ENCODE results near the gene VSTM2L. TPM values are rescaled to one million over a fixed set of nuclear protein-coding genes. Genes with fewer than 3 reads are reported as not detected.

The VSTM2L gene
- total RNA-seq, 1 donor from 2014 or later = 0.20 TPM

- no peak for DNase-seq (ENCODE audit: low read depth, low spot score)
These were observed 84.1 kb downstream of the VSTM2L start for GRCh38 chr20:37986873-37987601.

DNA sequence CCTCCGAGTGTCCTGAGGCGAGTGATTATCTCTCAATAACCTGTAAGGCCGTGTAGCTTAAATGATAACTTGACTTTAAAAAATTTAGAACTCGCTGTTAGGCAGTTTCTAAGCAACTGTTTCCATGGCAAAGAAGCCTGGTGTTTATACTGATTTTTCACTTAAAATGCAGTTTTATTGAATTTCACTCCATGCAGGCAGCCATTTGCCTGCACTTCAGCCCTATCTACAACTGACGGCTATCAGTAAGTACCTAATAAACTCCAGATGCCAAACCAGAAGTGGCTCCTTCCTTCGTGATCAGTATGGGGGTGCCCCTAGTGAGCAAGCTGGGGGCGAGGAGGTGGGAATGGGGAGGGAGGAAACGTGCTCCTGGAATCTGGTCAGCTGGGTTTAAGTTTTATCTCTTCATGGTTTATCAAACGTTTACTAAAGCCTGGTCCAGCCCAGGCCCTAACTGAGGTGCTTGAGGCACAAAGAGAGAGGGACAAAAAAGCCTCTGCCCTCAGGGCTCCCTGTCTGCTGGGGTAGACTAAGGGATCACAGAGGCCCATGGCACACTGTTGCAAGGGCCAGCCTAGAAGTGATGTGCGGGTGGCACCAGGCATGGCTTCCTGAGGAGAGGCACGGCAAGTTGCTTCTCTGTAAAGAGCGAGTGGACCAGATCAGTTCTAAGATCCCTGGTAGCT lies 84.8 kb downstream of the VSTM2L start:
- DNase-seq (ENCODE audit: low read depth, low spot score) = no peak

GRCh38 chr20:37988306-37988954 lies 85.5 kb downstream of the VSTM2L start:
- no peak for DNase-seq (ENCODE audit: low read depth, low spot score)

- no peak for DNase-seq (ENCODE audit: low read depth, low spot score)
These were observed 86.8 kb downstream of the VSTM2L start for GRCh38 chr20:37989601-37990295.

- no peak for DNase-seq (ENCODE audit: low read depth, low spot score)
These were observed 87.7 kb downstream of the VSTM2L start for GRCh38 chr20:37990571-37991151.

GRCh38 chr20:37991157-37991866 lies 88.4 kb downstream of the VSTM2L start:
- no peak for DNase-seq (ENCODE audit: low read depth, low spot score)

GRCh38 chr20:37991908-37992307 lies 89.0 kb downstream of the VSTM2L start:
- DNase-seq (ENCODE audit: low read depth, low spot score) = no peak

DNA sequence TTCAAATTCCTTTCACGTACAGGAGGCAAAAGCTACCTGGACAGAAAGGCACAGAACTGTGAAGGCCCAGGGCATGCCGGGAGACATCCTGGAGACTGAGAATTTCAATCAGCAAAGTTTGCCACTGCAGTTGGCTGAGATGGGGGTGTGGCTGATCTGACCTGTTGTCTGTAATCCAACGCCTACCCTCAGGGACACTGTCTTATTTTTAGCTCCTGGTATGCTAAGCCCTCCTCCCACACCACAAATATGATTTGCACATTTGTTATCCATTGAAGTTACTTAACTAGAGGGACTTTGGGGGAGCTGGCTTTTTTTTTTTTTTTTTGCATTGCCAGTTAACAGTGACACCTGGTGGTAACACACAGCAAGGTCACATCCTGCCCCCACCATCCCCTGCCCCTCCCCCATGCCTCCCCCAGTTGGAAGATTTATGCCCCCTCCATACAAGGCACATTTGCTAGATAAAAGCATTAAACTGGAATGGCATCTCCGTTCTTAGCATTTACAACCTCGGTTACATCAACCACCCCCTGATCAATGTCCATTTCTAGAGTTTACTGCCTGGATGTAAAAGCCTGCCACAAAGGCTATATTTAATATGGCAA lies 90.0 kb downstream of the VSTM2L start:
- no peak for DNase-seq (ENCODE audit: low read depth, low spot score)

GRCh38 chr20:37994512-37994911 lies 91.6 kb downstream of the VSTM2L start:
- DNase-seq (ENCODE audit: low read depth, low spot score) = no peak

Other genes starting within 250 kb of the VSTM2L start
- 45.8 and 58.6 TPM in 2 replicates for gene CTNNBL1, start 209.1 kb upstream of the VSTM2L start, total RNA-seq
- 16.4 and 26.0 TPM in 2 replicates for gene TTI1, start 130.3 kb downstream of the VSTM2L start, total RNA-seq
- gene RPRD1B, start 130.6 kb downstream of the VSTM2L start, total RNA-seq = 15.8 and 19.7 TPM in 2 replicates

Data from pulmonary artery endothelial cell (primary cell).